K562 (cell line): ENCODE data around the gene C22orf39. TPM values are rescaled to one million over a fixed set of nuclear protein-coding genes. Genes with fewer than 3 reads are reported as not detected.

ENCODE experiments used
- CEBPZ ChIP-seq: fragments of 150-350 bp; IDR thresholded peaks from 2 replicates; pipeline ENCODE4 v1.6.1; 2014; ENCODE audit warnings: low read depth, mild to moderate bottlenecking, low read length, borderline replicate concordance
- PKNOX1 ChIP-seq: fragments of 450-650 bp; IDR thresholded peaks from 2 replicates; pipeline ENCODE4 v1.6.1; 2016
- polyA plus RNA-seq, 8 experiments: library from polyadenylated mRNA; depleted of rRNA in 4 of 8; stranded (reverse) in 5 of 8; unstranded in 3 of 8; fragments of >200 nt; fragmentation: Nextera tagmentation in 2 of 8; fragmentation: Illumina TruSeq in 1 of 8; extraction: Ambion mirVana in 2 of 8; extraction: Trizol in 1 of 8; gene quantifications; 2 replicates each; pipeline versions ENCODE4 v1.2.1 to v1.2.3, GENCODE V29; 2011 to 2014; ENCODE audit warnings: inconsistent platforms in 1 of 8, missing spikeins in 1 of 8
- total RNA-seq, 7 experiments: library from RNA; depleted of rRNA in 6 of 7; stranded (reverse); fragments of >200 nt in 6 of 7; fragmentation: Illumina TruSeq in 2 of 7; extraction: Trizol in 2 of 7; gene quantifications; 2 replicates each; pipeline versions ENCODE4 v1.2.1 to v1.2.3, GENCODE V29; 2011 to 2021; ENCODE audit warnings: low replicate concordance in 1 of 7

The C22orf39 gene
- total and polyA plus RNA-seq, 9 of the 15 experiments (the other 6 are each of a cell fraction or from before 2014, with no cell fraction given) = 20.4 to 139 (median 66.8) TPM

- TF ChIP-seq CEBPZ (no peak), PKNOX1 (peak; percentile 43)
These were observed 36.4 kb downstream of the C22orf39 start (continued) for GRCh38 chr22:19410941-19411689.
